Body of pancreas (tissue), 4 donors: ENCODE results near the gene CD44. TPM values are rescaled to one million over a fixed set of nuclear protein-coding genes. Genes with fewer than 3 reads are reported as not detected.

Experiments
- ATAC-seq: fragments of 150-250 bp; one replicate; pipeline ENCODE4 v1.9.1; 2016
- DNase-seq, 4 donors: peaks; one replicate each; pipeline ENCODE4 v3.0.0-alpha.2; 2019
- H3K27ac ChIP-seq, 4 donors: fragments of 200-600 bp; sonication (generic); 1 replicate in 3 of 4; 2 replicates in 1 of 4; pipeline versions ENCODE4 v1.5.1 to v1.6.1; 2016 to 2019; ENCODE audit warnings: mild to moderate bottlenecking in 1 of 4, mixed read lengths in 1 of 4, moderate library complexity in 1 of 4
- H3K27me3 ChIP-seq, 2 donors: fragments of 200-600 bp; sonication (generic); one replicate each; pipeline ENCODE4 v1.6.0; 2016; ENCODE audit warnings: mild to moderate bottlenecking in 1 of 2
- H3K36me3 ChIP-seq, 2 donors: fragments of 200-600 bp; sonication (generic); replicated peaks in 1 of 2; 2 replicates each; pipeline ENCODE4 v1.5.1; 2016; ENCODE audit warnings: low read depth in 2 of 2; ENCODE audit not compliant: insufficient read depth in 1 of 2
- H3K4me1 ChIP-seq: fragments of 200-600 bp; sonication (generic); one replicate; pipeline ENCODE4 v1.6.0; 2016
- H3K4me3 ChIP-seq, 2 donors: fragments of 200-600 bp; sonication (generic); 1 replicate in 1 of 2; 2 replicates in 1 of 2; pipeline ENCODE4 v1.5.1; 2016 to 2019
- H3K9me3 ChIP-seq, 3 donors: fragments of 200-600 bp; sonication (generic); 1 replicate in 2 of 3; 2 replicates in 1 of 3; pipeline ENCODE4 v1.5.1; 2016
- POLR2A ChIP-seq, 3 donors: fragments of 450-650 bp; IDR thresholded peaks; one replicate each; pipeline ENCODE4 v1.6.1; 2016; ENCODE audit warnings: antibody characterized with exemption in 3 of 3, mild to moderate bottlenecking in 2 of 3
- WGBS, 2 donors: methylation state at CpG; one replicate each; pipeline ENCODE4 v1.1.5; 2017; 5-methylcytosine and 5-hydroxymethylcytosine counted together
- intact Hi-C: fragments of 100-400 bp; cut with DNase I; formaldehyde crosslinking; loops from one replicate; pipeline ENCODE4 v1.15.1; 2023
- total RNA-seq, 2 donors: library from RNA; depleted of rRNA; stranded (reverse); fragments of >200 nt; gene quantifications; one replicate each; pipeline ENCODE4 v1.1.0, GENCODE V29; 2016
- TF ChIP-seq, protein P1 (sequence below), 7 experiments: fragments of 450-650 bp in 4 of 7; fragments of 200-600 bp in 3 of 7; sonication (generic) in 3 of 7; IDR thresholded peaks; one replicate each; pipeline ENCODE4 v1.5.1; 2016 to 2019; ENCODE audit warnings: antibody characterized with exemption in 7 of 7

The CD44 gene
- total RNA-seq, 2 donors from 2014 or later, result 266 to 433 TPM

DNA sequence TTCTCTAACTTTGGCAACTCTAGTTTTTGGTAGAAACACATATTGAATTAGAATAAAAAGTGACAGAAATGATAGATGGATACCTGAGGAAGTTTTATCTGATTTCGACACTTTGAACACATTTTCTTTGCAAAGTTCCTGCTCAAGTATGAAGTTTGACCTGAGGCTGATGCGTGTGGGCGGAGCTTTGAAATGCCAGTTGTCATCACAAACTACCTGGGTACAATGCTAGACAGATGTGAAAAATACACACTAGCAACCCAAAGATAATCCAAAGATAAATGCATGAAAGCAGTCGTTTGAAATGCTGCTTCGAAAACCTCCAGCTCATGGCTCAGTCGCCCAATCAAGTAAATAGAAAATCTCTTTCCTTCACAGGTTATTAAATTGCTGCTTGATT lies 54.8 kb downstream of the CD44 start:
- no peak for TF ChIP-seq POLR2A (IDR thresholded peaks at IDR 0.05)
- TF ChIP-seq, protein P1, sequence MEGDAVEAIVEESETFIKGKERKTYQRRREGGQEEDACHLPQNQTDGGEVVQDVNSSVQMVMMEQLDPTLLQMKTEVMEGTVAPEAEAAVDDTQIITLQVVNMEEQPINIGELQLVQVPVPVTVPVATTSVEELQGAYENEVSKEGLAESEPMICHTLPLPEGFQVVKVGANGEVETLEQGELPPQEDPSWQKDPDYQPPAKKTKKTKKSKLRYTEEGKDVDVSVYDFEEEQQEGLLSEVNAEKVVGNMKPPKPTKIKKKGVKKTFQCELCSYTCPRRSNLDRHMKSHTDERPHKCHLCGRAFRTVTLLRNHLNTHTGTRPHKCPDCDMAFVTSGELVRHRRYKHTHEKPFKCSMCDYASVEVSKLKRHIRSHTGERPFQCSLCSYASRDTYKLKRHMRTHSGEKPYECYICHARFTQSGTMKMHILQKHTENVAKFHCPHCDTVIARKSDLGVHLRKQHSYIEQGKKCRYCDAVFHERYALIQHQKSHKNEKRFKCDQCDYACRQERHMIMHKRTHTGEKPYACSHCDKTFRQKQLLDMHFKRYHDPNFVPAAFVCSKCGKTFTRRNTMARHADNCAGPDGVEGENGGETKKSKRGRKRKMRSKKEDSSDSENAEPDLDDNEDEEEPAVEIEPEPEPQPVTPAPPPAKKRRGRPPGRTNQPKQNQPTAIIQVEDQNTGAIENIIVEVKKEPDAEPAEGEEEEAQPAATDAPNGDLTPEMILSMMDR (IDR thresholded peaks at IDR 0.05), result no peak
- intact Hi-C loops, result no loop called here
- Histone ChIP-seq H3K27me3 (no peaks in the 10 kb centered on the region), H3K36me3 (peaks cover 0 to 16% of the 10 kb centered on the region in 2 donors), H3K4me3 (no peak overlapping the region), H3K27ac (no peak overlapping the region), H3K9me3 (no peaks in the 10 kb centered on the region), H3K4me1 (peaks cover 9% of the 10 kb centered on the region)
- ATAC-seq, result no peak
- no peak for DNase-seq
- WGBS, 2 donors, result 86 to 94% methylated on average over 6 of the region's 6 CpGs

DNA sequence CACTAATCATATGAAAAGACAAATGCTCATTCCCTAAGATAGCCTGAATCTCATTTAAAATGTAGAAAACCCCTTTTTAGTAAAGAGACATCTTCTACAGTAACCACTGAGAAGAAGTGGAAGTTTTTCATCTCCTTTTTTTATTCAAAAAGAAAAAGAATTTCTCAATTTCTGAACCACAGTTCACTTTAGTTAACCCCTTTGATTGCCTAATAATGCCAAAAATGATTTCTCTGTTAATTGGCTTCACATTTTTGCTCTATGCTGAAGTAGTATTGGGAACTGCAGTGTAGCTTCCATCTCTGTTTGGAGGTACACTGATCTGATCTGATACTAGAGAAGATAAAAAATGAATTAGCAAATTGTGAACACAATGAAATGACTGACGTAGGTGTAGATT lies 58.3 kb downstream of the CD44 start:
- no peak for TF ChIP-seq POLR2A (IDR thresholded peaks at IDR 0.05)
- TF ChIP-seq, protein P1 (IDR thresholded peaks at IDR 0.05), result no peak
- Histone ChIP-seq H3K27ac (no peak overlapping the region), H3K27me3 (no peaks in the 10 kb centered on the region), H3K4me3 (no peak overlapping the region), H3K4me1 (peaks cover 3% of the 10 kb centered on the region), H3K36me3 (peaks cover 0 to 13% of the 10 kb centered on the region in 2 donors), H3K9me3 (no peaks in the 10 kb centered on the region)
- WGBS, 2 donors, result 88 to 95% methylated on average over 1 of the region's 1 CpG
- DNase-seq, result no peak
- no peak for ATAC-seq
- intact Hi-C loops, result no loop called here

DNA sequence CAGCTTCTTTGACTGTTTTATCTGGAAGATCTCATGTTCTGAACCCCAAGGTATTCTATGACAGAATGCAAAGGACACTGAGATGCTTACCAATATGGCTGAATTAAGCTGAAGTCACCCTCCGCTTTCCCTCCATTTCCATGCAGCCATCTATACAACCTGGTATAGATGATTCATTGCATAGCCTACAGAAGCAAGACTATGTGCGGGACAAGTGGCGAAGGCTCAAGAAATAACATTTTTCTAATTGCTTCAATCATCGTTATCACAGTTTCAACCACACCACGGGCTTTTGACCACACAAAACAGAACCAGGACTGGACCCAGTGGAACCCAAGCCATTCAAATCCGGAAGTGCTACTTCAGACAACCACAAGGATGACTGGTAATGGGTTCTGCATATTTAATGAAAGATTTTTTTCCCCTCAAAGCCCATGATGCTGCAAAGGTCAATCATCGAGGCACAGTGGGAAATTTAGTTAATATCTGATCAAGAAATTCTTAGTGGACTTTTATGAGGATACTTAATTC lies 61.9 kb downstream of the CD44 start:
- Histone ChIP-seq H3K36me3 (peaks cover 0 to 16% of the 10 kb centered on the region in 2 donors), H3K4me3 (no peak overlapping the region), H3K27me3 (no peaks in the 10 kb centered on the region), H3K9me3 (no peaks in the 10 kb centered on the region), H3K27ac (no peak overlapping the region), H3K4me1 (peaks cover 12% of the 10 kb centered on the region)
- no peak for TF ChIP-seq POLR2A (IDR thresholded peaks at IDR 0.05)
- TF ChIP-seq, protein P1 (IDR thresholded peaks at IDR 0.05), result no peak
- 95 to 96% methylated on average over 7 of the region's 7 CpGs for WGBS, 2 donors
- intact Hi-C loops, result no loop called here
- ATAC-seq (no peak), DNase-seq (no peak)

DNA sequence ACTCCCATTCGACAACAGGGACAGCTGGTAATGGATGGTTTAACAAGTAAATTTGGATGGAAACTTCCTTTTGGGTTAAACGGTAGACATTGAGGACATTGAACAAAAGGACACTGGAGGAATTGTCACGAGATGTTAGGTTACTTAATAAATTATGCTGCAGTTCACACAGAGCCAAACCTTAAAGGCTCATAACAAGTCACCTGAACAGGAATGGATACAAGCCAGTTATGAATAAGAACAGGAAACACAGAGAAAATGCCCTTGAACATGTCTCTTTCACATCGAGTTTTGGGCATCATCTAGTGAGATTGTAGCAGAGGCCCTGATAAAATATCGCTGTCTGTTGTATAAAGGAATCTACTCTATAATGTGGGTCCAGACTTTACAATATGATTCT lies 65.6 kb downstream of the CD44 start:
- no peak for DNase-seq
- no peaks in the 10 kb centered on the region for H3K9me3 ChIP-seq
- H3K27me3 ChIP-seq, result no peaks in the 10 kb centered on the region
- ATAC-seq, result peak; percentile 45
- WGBS, 2 donors, result 40 to 47% methylated on average over 5 of the region's 5 CpGs
- H3K4me1 ChIP-seq, result peaks cover 12% of the 10 kb centered on the region
- TF ChIP-seq, protein P1 (IDR thresholded peaks at IDR 0.05), result no peak
- TF ChIP-seq POLR2A (IDR thresholded peaks at IDR 0.05), result no peak
- no peak overlapping the region for H3K4me3 ChIP-seq
- H3K27ac ChIP-seq, result peak overlapping the region in 2 of 4 donors; percentile 35 to 37
- peaks cover 0 to 18% of the 10 kb centered on the region in 2 donors for H3K36me3 ChIP-seq
- intact Hi-C loops, result no loop called here

DNA sequence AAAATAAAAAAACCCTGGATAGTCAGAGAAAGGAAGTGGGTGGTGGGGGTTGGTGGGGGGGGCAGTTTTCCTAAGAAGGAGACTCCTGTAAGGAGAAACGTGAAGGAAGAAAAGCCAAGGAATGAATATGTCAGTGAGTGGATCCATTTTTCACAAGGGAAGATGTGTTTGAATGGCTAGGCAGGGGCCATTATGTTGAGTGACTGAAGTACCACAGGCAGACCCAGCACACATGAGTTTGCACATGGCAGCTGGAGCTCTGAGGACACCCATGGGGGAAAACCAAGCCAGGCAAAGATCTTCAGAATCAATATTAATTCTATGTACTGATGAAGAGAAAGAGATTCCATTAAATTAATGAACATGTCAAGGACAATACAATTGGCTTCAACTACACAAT lies 67.6 kb downstream of the CD44 start:
- no peak for ATAC-seq
- no peaks in the 10 kb centered on the region for H3K9me3 ChIP-seq
- no peak for DNase-seq
- H3K36me3 ChIP-seq, result peaks cover 0 to 8% of the 10 kb centered on the region in 2 donors
- no peak overlapping the region for H3K27ac ChIP-seq
- peaks cover 20% of the 10 kb centered on the region for H3K4me1 ChIP-seq
- H3K27me3 ChIP-seq, result no peaks in the 10 kb centered on the region
- no peak for TF ChIP-seq POLR2A (IDR thresholded peaks at IDR 0.05)
- TF ChIP-seq, protein P1 (IDR thresholded peaks at IDR 0.05), result no peak
- 94 to 100% methylated on average over 1 of the region's 1 CpG for WGBS, 2 donors
- H3K4me3 ChIP-seq, result no peak overlapping the region
- intact Hi-C loops, result no loop called here
